Activated T-helper 9 cell treated with anti-CD3 and anti-CD28 coated beads, Interleukin-2, amount 50 U/mL, for 16 hours (primary cell): ENCODE data around the gene FAM110D.

Source experiments
- DNase-seq: peaks from one replicate; pipeline ENCODE4 v3.0.0-alpha.2; 2020; ENCODE audit warnings: low read depth

The FAM110D gene

GRCh38 chr1:26163684-26164035 is 4.8 kb downstream of the FAM110D start:
- no peak for DNase-seq

- peak; percentile 33 for DNase-seq
These were observed 5.4 kb downstream of the FAM110D start for GRCh38 chr1:26164036-26164860.

DNA sequence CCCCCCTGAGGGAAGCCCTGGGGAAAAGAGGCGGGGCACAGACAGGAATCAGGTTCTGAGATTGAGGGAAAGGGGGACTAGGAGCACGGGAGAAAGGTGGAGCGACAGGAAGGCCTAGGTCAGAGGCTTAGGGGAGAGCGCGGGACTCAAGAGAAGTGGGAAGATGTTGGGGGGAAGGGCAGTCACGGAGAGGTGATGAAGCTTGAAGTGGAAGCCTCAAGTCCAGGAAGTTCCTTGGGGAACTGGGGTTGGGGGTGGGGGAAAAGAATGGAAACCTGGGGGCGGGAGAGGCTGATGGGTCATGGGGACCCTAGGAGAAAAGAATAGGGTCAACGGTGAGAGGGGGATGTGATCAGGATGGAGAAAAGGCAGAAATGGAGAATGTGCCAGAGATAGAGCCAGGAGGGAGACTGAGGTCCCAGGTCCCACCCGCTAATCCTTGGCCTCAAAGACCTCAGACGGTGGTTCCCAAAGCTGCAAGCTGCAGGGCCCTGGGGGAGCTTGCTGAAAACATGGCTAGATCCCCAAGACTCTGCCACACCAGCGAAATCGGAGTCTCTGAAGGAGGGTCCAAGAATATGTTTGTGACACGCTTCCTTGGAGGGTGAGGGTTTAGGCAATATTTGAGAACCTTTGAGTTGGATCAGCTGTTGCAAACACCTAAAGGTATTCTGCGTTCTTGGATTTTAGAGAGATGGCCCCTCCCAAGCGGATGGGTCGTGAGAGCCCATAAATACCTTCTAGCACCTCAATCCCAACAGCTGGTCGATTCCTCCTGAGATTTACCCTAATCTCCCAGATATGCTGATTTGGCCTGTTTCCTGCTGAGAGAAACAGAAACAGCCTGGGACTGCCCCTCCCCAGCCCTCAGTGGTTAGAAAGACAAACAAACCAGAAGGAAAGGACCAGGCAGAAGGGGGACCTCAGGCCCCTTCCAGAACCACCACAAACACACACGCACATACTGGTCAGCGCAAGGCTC is 6.3 kb downstream of the FAM110D start:
- DNase-seq, result no peak

- no peak for DNase-seq
These were observed 7.9 kb downstream of the FAM110D start for GRCh38 chr1:26166719-26167281.

GRCh38 chr1:26168410-26169197 is 9.7 kb downstream of the FAM110D start, which contains the start of gene C1orf232:
Gene C1orf232 (minus strand): TSS chr1:26168963. CDS start chr1:26168499, 464 bp downstream.
- no peak for DNase-seq

GRCh38 chr1:26169198-26169554 is 10.3 kb downstream of the FAM110D start:
- DNase-seq, result no peak

- peak; percentile 83 for DNase-seq
These were observed 11.0 kb downstream of the FAM110D start, which contains the start of gene ZNF593 for GRCh38 chr1:26169669-26170471. Gene ZNF593 (plus strand): TSS chr1:26169908. CDS start chr1:26169984, 76 bp downstream.

- DNase-seq, result no peak
These were observed 11.6 kb downstream of the FAM110D start for GRCh38 chr1:26170472-26170821.

- no peak for DNase-seq
These were observed 12.5 kb downstream of the FAM110D start, which contains the start of gene ZNF593OS for GRCh38 chr1:26171084-26172072. Gene ZNF593OS (minus strand): TSS chr1:26171832. CDS start chr1:26171661, 171 bp downstream.

GRCh38 chr1:26175346-26175745 is 16.5 kb downstream of the FAM110D start:
- DNase-seq, result no peak

DNA sequence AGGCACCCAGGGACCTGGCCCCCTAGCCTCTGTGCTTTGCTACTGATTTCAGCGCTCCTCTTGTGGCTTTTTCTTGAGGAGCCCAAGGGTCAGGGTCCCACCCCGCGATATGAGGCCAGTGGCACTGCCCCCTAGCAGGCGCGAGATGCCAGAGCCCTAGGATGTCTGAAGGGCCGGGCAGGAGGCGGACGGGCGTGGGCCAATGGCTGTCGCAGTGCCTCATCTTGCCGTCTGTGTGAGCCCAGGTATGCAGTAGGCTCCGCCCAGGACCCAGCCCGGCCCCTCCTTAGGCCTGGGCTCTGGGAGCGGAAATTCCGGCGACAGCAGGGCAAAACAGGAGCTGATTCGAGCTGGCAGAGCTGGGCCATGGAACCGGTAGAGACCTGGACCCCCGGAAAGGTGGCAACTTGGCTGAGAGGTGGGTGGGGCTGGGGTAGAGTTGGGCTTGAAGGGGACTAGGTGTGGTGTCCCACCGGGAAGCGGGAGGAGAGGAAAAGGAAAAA is 18.4 kb downstream of the FAM110D start, which contains the start of gene CNKSR1:
CNKSR1 (plus strand) TSS at position 310 of the 503 bp plus-strand sequence; CDS start at position 367, 57 bp downstream.
- no peak for DNase-seq

- no peak for DNase-seq
These were observed 21.2 kb downstream of the FAM110D start for GRCh38 chr1:26180010-26180506.

DNA sequence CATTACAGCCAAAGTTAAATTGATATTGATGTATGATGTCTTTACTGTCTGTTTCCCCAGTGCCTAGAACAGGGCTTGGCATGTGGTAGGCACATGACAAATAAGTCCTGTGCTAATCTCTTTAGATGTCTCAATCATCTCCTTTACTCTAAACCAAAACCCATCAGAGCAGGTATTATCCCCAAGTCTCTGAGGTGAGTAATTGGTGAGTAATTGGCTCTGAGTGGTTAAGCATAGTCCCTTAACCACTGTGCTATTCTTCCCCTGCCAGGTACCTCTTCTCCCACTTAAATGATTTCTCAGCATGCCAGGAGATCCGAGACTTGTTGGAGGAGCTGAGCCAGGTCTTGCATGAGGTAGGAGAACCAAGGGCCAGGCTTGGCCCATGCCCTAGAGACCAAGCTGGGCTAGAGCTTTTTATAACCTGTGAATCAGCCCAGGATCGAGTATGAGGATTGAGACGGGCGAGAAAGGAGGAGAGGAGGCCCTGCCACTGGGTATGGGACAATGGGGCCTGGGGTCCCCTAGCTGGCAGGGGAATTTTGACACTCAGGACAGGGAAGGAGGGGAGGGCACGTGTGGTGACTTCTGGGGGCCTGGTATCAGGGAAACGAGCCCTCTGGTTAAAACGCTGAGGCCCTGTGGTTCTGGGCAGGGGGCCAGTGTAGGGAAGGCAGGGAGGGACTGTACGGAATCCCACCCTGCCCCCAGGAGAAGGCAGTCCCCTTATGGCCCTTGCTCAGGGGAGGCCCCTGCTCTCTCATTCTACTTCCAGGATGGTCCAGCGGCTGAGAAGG is 22.9 kb downstream of the FAM110D start:
- no peak for DNase-seq

- DNase-seq, result no peak
These were observed 23.5 kb downstream of the FAM110D start for GRCh38 chr1:26182383-26182696.

DNA sequence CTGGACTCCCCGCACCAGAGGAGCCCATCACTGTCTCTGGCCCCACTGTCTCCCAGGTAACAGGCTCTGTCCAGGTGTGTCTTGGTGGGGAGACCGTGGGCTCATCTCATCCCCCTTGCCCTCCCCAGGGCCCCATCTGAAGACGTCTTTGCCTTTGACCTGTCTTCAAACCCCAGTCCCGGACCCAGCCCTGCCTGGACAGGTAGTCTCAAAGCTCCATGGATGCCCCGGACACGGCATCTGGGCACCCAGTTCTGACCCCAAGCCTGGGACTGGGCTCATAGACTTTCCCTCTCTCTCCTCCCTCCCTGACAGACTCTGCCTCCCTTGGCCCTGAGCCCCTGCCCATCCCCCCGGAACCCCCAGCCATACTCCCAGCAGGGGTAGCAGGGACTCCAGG is 25.2 kb downstream of the FAM110D start:
- no peak for DNase-seq

DNA sequence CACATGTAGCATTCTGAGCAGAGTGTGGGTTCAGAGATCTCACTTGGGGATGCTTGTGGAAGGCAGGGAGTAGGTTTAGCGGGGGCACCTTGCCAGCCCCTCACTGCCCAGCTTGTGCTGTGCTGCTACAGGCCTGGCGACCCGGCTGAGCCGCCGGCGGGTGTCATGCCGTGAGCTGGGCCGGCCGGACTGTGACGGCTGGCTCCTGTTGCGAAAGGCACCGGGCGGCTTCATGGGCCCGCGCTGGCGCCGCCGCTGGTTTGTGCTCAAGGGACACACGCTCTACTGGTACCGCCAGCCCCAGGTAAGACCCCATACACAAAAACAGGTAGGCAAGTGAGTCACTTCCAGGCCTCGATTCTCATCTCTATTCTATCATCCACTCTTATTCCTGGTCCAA is 26.0 kb downstream of the FAM110D start:
- DNase-seq, result no peak

GRCh38 chr1:26187882-26188281 is 29.0 kb downstream of the FAM110D start:
- DNase-seq, result no peak

DNA sequence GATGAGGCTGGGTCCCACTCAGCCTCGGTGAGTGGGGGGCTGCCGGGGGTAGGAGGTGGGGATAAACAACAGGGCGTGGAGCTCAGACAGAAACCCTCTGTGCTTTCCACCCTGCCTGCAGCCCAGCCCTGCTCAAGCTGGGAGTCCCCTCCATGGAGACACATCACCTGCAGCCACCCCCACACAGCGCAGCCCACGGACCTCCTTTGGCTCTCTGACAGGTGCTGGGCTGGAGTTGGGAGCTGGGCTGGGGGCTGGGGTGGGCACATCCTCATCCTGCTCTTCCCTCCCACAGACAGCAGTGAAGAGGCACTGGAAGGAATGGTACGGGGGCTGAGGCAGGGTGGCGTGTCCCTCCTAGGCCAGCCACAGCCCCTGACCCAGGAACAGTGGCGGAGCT is 29.6 kb downstream of the FAM110D start:
- no peak for DNase-seq
